UCSD-AML1 (cell line): ENCODE measurements around the gene PLEKHB2.
"Not testable (repeated sequence)": the region's sequence is repeated elsewhere in the genome, so short reads cannot be mapped to it uniquely, and the experiment has no call there.

Experiments
- DNase-seq: peaks from one replicate; lab custom pipeline; 2025; ENCODE audit not compliant: unreplicated experiment; lab: John Stamatoyannopoulos, UW

PLEKHB2 gene

GRCh38 chr2:131142849-131143248 is 37.7 kb downstream of the PLEKHB2 start:
- no peak for DNase-seq

- no peak for DNase-seq
Observed at GRCh38 chr2:131143803-131144202, 38.7 kb downstream of the PLEKHB2 start.

- no peak for DNase-seq
Observed at GRCh38 chr2:131145040-131145439, 39.9 kb downstream of the PLEKHB2 start.

- peak; percentile 70 for DNase-seq
Observed at GRCh38 chr2:131146231-131146630, 41.1 kb downstream of the PLEKHB2 start.

- DNase-seq, result no peak
Observed at GRCh38 chr2:131146749-131147148, 41.6 kb downstream of the PLEKHB2 start.

GRCh38 chr2:131148426-131148825 is 43.3 kb downstream of the PLEKHB2 start:
- no peak for DNase-seq

- DNase-seq, result not testable (repeated sequence)
Observed at GRCh38 chr2:131150109-131150508, 45.0 kb downstream of the PLEKHB2 start.

- DNase-seq, result no peak
Observed at GRCh38 chr2:131151398-131151797, 46.3 kb downstream of the PLEKHB2 start.

GRCh38 chr2:131152074-131152473 is 46.9 kb downstream of the PLEKHB2 start:
- no peak for DNase-seq

GRCh38 chr2:131153529-131153928 is 48.4 kb downstream of the PLEKHB2 start:
- no peak for DNase-seq

- peak; percentile 61 for DNase-seq
Observed at GRCh38 chr2:131154071-131154531, 49.0 kb downstream of the PLEKHB2 start.

GRCh38 chr2:131154647-131155046 is 49.5 kb downstream of the PLEKHB2 start:
- DNase-seq, result no peak

GRCh38 chr2:131155208-131155855 is 50.2 kb downstream of the PLEKHB2 start:
- no peak for DNase-seq

- DNase-seq, result no peak
Observed at GRCh38 chr2:131156452-131157149, 51.5 kb downstream of the PLEKHB2 start.

- not testable (repeated sequence) for DNase-seq
Observed at GRCh38 chr2:131165562-131165961, 60.4 kb downstream of the PLEKHB2 start.

- no peak for DNase-seq
Observed at GRCh38 chr2:131168538-131168937, 63.4 kb downstream of the PLEKHB2 start.

GRCh38 chr2:131178050-131178449 is 72.9 kb downstream of the PLEKHB2 start:
- DNase-seq, result not testable (repeated sequence)

- not testable (repeated sequence) for DNase-seq
Observed at GRCh38 chr2:131178721-131179418, 73.7 kb downstream of the PLEKHB2 start.

GRCh38 chr2:131181451-131181850 is 76.3 kb downstream of the PLEKHB2 start:
- not testable (repeated sequence) for DNase-seq

- DNase-seq, result not testable (repeated sequence)
Observed at GRCh38 chr2:131193421-131193820, 88.3 kb downstream of the PLEKHB2 start.

GRCh38 chr2:131196186-131196585 is 91.0 kb downstream of the PLEKHB2 start:
- DNase-seq, result not testable (repeated sequence)
